GM06990 (cell line): ENCODE measurements around the gene PCBP3.

Experiments
- DNase-seq: peaks from one replicate; pipeline ENCODE4 v3.0.0-alpha.2; 2011; ENCODE audit not compliant: insufficient read length; ENCODE audit errors: extremely low read depth
- H3K27me3 ChIP-seq: replicated peaks from 2 replicates; pipeline ENCODE4 v1.6.0; 2011; ENCODE audit warnings: low read length; ENCODE audit not compliant: control insufficient read depth, insufficient read depth
- H3K36me3 ChIP-seq: 2 replicates; pipeline ENCODE4 v1.5.1; 2011; ENCODE audit warnings: low read length; ENCODE audit not compliant: control insufficient read depth, insufficient read depth
- H3K4me3 ChIP-seq: replicated peaks from 2 replicates; pipeline ENCODE4 v1.5.1; 2011; ENCODE audit warnings: low read depth, mild to moderate bottlenecking, control low read depth, low read length
- CTCF ChIP-seq: IDR thresholded peaks from 2 replicates; pipeline ENCODE4 v1.5.1; 2011; ENCODE audit warnings: low read length, control low read depth, mild to moderate bottlenecking, inconsistent platforms; ENCODE audit not compliant: insufficient read depth, poor library complexity, severe bottlenecking

PCBP3 gene

GRCh38 chr21:45943630-45944540, 300.4 kb downstream of the PCBP3 start:
- Histone ChIP-seq H3K4me3 (no peak overlapping the region), H3K27me3 (no peaks in the 10 kb centered on the region), H3K36me3 (no peaks in the 10 kb centered on the region)
- no peak for TF ChIP-seq CTCF
- DNase-seq: no peak

- DNase-seq: no peak
- H3K27me3 ChIP-seq: no peaks in the 10 kb centered on the region
- TF ChIP-seq CTCF: no peak
- H3K4me3 ChIP-seq: no peak overlapping the region
- H3K36me3 ChIP-seq: no peaks in the 10 kb centered on the region
Observed at GRCh38 chr21:45944601-45945000, 301.1 kb downstream of the PCBP3 start.

- no peak for TF ChIP-seq CTCF
- H3K27me3 ChIP-seq: no peaks in the 10 kb centered on the region
- H3K4me3 ChIP-seq: no peak overlapping the region
Observed at GRCh38 chr21:45945066-45945867, 301.7 kb downstream of the PCBP3 start.

GRCh38 chr21:45945868-45946210, 302.3 kb downstream of the PCBP3 start:
- DNase-seq: no peak
- H3K4me3 ChIP-seq: no peak overlapping the region
- no peak for TF ChIP-seq CTCF
- H3K36me3 ChIP-seq: no peaks in the 10 kb centered on the region
- no peaks in the 10 kb centered on the region for H3K27me3 ChIP-seq

More at GRCh38 chr21:45945066-45945867, 301.7 kb downstream of the PCBP3 start:
- no peak for DNase-seq
- no peaks in the 10 kb centered on the region for H3K36me3 ChIP-seq

DNA sequence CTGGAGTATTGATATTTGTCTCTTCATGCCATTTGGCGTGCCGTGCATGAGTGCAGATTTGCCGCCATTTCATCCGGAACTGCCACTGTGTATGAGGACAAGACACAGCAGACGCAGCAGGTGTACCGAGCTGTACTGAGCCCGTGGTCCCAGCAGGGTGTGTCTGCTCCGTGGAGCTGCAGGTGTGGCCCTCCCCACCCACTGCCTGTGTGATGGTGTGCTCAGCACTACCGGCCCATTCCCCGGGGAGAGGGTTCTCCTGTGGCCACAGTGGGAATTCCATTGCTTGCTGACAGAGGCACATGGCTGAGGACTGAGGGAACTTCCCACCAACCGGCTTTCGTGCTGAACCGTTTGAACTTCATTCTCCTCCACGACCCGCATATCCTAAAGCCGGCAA, 303.8 kb downstream of the PCBP3 start:
- no peak for TF ChIP-seq CTCF
- Histone ChIP-seq H3K4me3 (no peak overlapping the region), H3K36me3 (no peaks in the 10 kb centered on the region), H3K27me3 (no peaks in the 10 kb centered on the region)
- DNase-seq: no peak
